Measurements from ENCODE around the gene ZNF296.

ZNF296 gene

DNA sequence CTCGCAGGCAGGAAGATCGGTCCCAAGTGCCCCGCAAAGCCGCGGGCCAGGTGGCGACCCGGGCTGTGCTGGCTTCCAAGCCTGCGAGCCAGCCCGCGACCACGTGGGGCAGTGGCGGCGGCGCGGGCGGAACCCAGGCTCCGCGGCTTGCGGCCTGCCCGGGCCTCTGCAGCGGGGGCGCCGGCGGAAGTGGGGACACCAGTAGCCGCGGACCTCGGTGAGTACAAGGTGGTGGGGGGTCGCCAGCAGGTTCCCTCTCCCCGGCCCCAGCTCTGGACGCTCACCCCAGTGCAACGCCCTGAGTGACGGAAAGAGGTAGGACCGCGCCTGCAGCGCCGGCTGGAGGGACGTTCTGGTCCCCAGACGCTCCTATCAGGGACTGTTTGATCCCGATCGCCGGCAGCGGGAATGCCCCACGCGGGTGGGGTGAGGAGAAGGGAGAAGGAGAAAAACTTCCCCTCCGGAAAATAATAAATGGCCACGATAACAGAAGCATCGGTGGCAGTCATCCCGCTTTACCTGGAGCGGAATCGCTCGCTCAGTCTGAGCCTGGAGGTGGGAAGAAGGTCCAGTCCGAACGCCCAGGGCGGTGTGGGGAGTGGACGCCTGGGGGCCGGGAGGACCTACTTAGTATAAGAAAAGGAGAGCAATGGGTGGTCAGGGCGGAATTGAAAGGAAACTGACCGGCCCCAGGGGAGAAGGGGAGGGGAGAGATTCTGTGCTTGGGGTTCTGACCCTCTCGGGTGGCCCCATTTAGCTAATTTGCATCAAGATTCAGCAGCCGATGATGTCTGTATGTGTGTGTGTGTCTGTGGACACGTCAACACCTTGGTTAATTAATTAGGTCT lies 3.0 kb upstream of the ZNF296 start, which contains the start of gene GEMIN7:
Gene GEMIN7, plus strand, starts transcription at position 198 of the 848 bp plus-strand sequence. CDS start 10,855 bp downstream, outside the sequence.
- peak; percentile 63 for DNase-seq

DNA sequence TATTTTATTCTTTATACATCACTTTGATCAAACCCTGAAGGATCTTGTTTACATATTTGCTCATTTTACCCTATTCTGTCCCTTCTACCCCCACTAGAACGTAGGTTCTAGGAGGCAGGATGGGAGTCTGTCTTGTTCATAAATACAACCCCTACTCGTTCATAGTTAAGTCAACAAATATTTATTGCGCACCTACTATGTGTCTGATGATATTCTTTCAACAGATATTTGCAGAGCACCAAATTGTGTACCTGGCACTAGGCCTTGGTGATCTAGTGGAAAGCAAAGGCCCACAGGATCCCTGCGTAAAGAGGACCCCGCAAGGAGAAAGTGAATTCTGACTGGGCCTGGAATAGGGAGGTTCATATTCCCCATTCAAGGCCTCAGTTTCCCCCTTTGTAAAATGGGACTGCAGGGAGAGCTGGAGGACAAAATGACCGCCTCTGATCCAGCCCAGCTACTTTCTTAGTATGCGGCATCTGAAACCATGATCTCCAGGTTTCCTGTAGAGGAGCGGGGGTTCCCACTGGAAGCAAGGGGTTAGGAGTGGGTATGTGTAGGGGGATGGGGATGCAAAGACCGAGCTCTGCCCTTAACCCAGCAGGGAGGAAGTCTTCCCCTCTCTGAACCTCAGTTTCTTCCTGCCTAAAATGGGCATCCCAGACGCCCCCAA lies 2.2 kb upstream of the ZNF296 start:
- no peak for DNase-seq

DNA sequence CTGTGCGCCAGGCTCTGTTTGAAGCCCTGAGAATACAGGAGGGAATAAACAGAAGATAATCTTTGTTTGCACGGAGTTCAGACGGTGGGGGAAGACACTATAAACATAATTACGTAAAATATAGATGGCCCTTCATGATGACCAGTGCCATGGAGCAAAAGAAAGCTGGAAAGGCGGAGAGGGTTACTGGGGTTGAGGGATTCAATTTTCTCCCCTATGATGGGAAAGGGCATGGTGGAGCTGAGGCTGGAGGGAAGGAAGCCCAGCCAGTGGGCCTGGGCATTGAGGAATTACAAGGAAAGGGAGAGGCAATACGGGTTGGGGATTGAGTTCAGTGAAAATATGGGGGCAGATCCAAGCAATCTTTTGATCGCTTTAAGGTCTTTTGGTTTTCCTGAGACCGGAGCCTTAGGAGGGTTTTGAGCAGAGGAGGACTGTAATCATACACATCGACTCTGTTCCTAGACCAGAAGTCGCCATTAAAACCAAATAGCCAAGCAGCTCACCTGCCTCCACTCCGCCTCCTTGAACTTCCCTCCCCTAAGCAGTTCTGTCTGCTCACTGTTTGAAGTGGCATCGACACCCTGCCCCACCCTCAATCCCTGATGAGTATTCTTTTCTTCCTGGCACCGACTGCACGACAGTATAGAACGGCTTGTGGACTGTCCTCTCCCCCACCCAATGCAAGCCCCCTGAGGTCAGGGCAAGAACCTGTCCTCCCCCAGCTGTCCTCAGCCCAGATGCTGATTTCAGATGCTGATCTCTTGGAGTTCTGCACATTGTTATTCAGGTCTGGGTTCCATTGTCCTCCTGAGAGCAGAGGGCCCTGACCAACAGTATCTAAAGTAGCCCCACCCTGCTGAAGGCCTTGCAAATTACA lies 813 bp upstream of the ZNF296 start:
- no peak for DNase-seq

DNA sequence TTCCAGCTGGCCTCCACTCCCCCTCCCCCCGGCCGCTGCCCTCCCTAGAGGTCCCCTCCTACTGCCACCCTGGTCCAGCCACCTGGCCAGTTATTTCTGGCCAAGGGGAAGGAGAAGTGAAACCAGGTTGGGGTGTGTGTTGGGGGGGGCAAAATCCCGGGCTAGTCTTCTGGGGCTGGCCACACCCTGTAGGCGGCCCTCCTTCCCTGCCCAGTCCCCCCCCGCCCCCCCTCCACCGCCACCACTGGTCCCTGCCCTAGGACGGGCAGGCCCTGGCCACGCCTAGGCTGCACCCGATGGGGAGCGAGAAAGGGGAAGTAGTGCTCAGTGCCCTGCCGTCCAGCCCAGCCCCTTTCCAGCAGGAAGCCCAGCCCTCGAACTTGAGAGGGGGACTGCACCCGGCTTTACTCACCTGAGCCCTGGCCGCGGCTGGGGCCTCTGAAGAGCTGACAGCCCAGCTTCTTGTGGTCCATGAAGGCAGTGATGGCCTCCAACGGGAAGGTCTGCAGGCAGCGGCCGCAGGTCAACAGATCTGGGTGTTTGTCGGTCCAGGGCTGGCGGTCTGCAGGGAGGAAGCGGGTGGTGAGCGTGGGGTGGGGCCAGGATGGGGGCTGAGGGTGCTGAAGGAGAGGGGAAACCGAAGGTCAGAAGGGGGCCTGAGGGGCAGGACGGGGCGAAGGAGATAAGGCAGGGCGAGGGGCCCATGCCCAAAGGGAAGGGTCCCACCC lies 813 bp downstream of the ZNF296 start:
- peak; percentile 25 for DNase-seq

DNA sequence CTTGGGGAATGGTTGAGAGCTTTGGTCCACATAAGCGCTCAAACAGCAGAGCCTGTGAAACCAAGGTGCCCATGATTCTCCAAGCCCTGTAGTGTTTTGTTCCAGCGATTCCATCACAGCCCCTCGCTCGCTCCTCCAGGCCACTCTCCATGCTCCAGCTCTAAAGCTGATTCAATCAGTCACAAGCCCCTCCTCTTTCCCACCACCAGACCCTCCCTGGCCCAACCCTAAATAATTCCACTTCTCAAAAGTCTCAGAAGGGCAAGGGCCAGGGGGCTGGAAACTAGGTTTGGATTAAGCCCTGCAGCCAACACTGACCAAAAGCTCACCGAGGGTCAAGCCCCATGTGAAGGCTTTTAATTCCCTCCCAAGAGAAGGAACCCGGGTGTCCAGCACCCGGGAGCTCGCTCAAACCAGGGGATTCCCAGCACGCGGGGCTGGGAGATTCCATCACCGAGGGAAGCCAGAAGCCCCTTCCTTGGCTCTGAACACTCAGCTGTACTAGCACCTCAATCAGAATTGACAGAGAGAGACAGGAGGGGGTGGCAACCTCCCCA lies 1.5 kb downstream of the ZNF296 start:
- no peak for DNase-seq

DNA sequence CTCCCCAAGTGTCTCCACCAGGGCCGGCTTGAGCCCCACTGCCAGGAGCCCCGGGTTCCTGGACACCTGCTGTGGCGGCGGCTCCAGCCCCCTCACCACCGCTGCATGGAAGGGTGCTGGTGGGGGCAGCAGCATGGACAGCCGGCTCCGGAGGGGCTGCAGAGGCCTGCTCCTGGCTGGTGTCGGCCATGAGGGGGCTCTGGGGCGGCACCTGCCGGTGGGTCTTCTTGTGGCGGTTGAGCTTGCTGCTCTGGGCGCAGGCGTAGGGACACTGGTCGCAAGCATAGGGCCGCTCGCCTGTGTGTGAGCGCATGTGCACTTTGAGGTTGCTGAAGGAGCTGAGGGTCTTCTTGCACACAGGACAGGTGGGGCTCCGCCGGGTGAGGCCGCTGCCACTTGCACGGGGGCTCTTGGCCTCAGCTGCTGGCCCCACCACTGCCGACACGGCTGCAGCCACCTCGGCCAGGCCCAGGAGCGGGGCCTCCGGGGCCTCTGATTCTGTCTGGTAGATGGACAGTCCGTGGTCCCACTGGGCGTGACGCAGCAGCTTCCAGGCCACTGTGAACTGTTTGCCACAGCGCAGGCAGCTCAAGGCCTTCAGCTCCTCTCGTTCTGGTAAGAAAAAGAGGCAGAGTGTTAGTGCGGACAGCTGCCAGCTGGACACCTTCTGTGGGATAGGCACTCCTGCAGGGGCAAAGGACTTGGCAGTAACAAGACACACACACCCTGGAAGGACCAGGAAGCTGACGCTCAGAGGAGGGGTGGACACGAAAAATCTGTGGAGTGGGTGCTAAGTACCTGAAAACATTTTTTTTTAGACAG lies 4.1 kb downstream of the ZNF296 start:
- no peak for DNase-seq

DNA sequence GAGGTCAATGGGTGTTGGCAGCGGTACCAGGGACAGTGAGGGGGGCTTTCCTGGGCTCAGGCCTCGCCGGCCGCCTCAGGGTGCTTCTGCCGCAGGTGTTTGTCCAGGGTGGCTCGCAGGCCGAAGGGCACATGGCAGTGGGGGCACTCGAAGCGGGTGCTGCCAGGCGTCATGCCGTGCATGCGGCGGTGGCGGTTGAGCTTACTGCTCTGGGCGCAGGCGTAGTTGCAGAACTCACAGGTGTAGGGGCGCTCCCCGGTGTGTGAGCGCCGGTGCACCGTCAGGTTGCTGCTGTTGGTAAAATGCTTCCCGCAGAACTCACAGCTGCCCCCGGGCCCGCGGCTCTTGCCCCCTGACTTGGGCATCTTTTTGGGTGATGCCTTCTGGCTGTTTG lies 4.7 kb downstream of the ZNF296 start:
- DNase-seq: no peak

DNA sequence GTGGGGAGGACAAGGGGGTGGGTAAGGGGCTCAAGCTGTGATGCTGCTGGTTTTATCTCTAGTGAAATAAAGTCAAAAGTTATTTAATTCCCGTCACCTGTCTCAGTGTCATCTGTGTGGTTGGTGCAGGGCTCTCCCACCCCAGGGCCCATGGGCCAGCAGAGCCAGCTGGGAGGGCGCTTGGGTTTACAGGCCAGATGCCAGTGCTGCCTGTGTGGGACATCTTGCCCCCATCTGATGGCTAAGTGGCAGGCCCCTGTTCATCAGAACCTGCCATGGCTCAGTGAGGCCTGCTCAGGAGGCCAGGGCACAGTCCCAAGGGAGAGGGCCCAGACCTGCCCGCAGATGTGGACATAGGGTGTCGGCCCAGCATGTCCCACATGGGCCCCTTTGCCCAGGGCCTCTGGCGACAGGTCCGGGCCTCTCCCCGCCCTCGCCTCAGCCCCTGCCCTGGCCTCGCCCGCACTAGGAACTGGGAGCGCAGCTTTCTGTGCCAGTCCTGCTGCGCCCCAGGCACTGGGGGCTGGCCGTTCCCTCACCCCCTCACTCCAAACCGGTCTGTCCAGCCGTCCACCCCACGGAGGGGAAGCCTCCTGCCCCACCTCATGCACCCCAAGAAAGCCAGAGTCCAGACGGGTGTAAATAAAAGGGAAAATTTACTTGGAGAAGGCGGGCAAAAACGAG lies 5.3 kb downstream of the ZNF296 start:
- DNase-seq: no peak

DNA sequence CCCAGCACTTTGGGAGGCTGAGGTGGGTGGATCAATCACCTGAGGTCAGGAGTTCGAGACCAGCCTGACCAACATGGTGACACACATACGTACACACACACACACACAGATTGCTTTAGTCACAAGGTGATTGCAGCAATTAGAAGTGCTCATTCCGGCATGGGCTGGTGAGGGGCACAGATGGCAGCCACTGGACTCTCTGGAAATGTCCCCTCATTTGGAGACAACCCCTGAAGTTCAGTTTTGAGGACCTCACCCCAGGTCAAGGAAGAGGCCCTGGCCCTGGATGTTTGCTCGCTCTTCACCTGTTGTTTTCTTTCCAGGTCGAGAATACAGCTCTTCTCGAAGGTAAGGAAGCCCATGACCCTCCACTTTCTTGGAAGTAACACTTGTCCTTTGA lies 6.1 kb downstream of the ZNF296 start:
- DNase-seq: no peak

DNA sequence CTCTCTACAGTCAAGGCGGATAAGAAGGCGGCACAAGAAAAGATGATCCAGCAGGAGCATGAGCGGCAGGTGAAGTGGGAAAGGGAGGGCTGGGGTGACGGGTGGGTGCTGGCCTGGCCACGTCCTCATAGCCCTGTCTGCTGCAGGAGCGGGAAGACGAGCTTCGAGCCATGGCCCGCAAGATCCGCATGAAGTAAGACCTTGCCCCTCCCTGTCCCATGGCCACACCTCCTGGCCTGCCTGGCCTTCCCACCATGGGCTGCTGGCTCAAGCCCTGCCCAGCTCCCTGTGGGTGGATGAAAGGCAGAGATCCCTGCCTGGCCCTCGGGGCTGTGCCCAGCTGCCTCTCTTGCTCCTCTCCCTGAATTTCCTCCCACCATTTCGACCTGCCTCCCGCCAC lies 7.2 kb downstream of the ZNF296 start:
- no peak for DNase-seq

DNA sequence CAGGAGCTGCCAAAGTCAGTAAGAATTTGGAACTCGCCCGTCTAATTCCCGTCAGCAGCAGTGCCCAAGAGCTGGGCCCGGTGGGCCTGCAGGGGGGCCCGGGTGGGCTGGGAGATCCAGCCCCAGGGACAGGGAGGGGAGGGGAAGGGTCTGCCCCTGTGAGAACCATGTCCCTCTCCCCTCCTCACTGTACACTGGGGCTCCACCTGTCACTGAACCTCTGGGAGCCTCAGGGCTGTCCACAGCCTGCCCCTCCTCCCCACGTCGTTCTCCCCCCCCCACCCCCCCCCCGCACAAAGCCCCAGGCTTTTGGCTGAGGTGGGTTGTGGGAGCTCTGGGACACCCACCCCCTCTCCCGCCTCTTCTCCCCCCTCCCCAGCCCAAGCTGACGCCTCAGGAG lies 8.2 kb downstream of the ZNF296 start:
- DNase-seq: no peak

DNA sequence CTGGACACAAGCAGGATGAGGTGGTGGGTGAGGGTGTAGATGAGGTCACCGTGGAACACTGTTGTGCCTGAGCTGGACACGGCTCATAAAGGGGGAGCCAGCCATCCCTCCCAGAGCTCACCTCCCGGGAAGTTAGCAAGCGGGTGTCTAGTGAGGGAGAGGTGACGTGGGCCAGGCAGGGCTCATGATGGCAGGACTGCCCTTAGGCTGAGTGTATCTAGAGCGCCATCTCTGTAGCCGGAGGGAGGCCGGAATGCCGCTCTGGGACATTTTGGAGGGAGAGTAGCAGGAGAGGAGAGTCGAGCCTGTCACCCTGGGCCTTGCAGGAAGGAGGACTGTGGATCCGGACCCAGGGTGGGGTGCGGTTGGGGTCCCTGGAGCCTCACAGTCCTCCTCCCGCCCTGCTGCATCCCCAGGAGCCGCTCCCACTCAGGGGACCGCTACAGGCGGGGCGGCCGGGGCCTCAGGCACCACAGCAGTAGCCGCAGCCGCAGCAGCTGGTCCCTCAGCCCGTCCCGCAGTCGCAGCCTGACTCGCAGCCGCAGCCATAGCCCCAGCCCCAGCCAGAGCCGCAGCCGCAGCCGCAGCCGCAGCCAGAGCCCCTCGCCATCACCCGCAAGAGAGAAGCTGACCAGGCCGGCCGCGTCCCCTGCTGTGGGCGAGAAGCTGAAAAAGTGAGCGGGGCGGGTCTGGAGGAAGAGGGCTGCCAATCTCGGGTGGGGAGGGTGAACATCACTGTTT lies 9.2 kb downstream of the ZNF296 start:
- no peak for DNase-seq

DNA sequence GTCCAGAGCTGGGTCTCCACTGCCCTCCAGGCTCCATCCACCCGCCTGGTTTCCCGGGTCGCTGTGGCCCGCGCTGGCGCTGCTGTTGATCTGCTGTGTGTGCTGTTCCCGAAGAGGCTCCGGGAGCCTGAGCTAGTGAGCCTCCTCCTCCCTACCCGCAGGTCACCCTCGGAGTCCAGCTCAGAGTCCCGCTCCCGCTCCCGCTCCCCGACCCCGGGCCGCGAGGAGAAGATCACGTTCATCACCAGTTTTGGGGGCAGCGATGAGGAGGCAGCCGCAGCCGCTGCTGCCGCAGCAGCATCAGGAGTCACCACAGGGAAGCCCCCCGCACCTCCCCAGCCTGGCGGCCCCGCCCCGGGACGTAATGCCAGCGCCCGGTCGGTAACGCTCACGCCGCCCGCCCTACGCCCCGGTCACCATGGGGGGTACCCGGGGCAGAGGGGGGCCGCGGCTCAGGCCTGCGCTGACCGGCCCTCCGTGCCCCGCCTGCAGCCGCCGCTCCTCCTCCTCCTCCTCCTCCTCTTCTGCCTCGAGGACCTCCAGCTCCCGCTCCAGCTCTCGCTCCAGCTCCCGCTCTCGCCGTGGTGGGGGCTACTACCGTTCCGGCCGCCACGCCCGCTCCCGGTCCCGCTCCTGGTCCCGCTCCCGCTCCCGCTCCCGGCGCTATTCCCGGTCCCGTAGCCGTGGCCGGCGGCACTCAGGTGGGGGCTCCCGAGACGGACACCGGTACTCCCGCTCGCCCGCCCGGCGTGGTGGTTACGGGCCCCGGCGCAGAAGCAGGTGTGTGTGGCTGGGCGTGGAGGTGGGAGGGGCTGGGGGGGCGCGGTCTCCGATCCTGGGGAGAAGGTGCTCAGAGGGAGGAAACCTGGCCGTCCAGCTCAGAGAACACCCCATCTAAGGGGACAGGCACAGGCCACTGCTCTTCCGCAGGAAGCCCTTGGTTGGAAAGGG lies 12.2 kb downstream of the ZNF296 start:
- DNase-seq: no peak

DNA sequence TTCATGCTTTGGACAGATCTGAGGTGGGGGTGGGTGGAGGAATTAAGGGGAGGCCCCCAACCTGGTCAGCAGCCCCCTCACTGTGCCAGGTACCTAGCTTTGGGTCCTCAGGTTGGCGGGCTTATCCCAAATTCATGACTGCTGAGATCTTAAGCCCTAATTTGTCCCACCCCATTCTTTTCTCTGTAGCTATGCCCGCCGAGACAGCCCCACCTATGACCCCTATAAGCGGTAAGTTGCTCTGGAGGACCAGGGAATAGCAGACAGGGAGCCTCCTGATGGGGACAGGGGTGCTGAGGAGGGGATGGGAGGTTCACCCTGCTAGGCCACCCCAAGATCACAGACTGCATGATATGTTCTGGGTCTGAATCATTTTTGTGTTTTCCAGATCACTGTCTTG lies 14.3 kb downstream of the ZNF296 start:
- DNase-seq: no peak

DNA sequence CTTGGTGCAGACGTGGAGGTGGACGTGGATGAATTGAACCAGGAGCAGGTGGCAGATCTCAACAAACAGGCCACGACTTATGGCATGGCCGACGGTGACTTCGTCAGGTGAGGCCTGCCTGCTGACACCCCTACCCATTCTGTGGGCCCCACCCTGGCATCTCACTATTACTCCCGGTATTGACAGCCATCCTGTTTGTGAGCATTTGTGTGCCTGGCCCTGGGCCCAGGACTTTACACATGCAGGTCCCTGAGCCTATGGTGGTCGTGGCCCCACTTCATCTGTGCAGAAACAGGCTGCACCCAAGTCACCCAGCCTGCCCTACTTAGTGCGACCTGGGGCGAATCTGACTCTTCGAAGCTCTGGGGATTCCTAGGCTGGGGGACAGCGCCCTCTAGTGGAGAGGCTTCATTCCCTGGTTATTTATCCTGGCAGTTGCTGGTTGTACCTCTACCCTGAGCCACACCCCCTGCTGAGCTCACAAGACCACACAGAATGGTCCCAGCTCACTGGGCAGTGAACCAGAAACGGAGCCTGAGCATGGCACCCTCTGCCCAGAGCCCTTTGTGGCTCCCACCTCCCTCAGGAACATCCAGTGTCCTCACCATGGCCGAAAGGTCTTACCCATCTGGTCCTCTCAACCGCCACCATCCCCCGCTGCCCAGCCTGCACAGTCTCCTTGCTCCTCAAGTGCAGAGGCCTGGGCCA lies 16.9 kb downstream of the ZNF296 start:
- peak; percentile 41 for DNase-seq

DNA sequence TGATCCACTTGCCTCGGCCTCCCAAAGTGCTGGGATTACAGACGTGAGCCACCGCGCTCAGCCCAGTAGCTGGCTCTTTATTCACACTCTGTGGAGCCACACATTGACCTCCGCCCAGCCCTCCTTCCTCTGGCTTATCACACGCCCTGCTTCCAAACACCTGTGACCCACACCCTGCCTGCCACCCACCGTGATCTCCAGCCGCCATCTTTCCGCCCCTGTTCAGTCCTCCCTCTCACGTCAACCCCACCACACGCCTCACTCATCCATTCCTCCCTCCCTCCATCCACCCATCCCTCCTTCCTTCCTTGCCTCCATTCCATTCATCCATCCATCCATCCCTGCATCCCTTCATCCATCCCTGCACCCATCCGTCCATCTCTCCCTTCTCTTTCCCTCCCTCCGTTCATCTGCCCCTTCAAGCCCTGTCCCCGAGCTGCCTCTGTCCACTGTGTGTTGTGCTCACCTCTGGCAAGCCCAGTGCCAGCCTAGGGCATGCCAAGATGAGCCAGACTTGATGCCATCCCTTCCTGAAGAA lies 17.6 kb downstream of the ZNF296 start:
- no peak for DNase-seq

DNA sequence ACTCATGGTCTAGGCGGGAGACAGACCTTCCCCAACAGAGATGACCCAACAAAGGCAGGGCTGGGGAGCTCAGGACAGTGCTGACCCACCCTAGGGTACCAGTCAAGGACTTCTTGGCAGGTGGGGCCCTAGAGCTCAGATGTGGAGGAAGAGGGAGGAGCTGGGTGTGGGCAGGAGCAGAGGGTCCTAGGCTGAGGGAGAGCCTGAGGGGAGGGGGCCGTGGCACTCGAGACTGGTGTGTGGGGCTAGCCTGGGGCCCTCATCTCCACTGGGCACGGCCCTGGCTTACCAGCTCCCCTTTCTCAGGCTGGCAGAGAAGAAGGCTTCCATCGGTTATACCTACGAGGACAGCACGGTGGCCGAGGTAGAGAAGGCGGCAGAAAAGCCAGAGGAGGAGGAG lies 18.8 kb downstream of the ZNF296 start:
- no peak for DNase-seq

DNA sequence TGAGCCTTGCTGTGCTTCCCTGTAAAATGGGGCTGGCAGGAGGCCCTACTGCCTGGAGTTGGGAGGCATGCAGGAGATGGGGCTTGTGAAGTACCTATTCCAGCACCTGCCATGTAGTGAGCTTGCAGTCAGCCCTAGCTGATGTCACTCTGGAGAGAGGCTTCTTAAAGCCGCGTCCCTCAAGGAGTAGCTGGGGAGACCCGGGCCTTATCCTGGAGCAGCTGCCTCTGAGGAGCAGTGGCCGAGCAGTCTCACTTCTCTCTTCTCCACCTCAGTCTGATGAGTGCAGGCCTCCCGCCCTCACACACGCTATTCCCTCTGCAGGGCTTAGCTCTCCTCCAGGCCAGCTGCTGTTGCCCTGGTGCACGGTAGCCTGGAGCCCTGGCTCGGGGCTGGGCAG lies 19.4 kb downstream of the ZNF296 start:
- DNase-seq: no peak
